WERI-Rb-1 (cell line): ENCODE measurements around the gene SGIP1.

Source experiments
- DNase-seq: peaks from one replicate; pipeline ENCODE4 v3.0.0-alpha.2; 2020
- H3K27ac ChIP-seq: fragments of 250-450 bp; sonication (Bioruptor Pico); 2 replicates; pipeline ENCODE4 v1.5.1; 2020; ENCODE audit warnings: mild to moderate bottlenecking, moderate library complexity
- H3K27me3 ChIP-seq: fragments of 250-450 bp; sonication (Bioruptor Pico); 2 replicates; pipeline ENCODE4 v1.5.1; 2021; ENCODE audit warnings: mild to moderate bottlenecking, low read depth, moderate library complexity; ENCODE audit not compliant: insufficient read depth, severe bottlenecking
- H3K36me3 ChIP-seq: fragments of 250-450 bp; sonication (Bioruptor Pico); 2 replicates; pipeline ENCODE4 v1.5.1; 2020; ENCODE audit warnings: mild to moderate bottlenecking, moderate library complexity
- H3K4me3 ChIP-seq: 2 replicates; pipeline ENCODE4 v1.5.1; 2011; ENCODE audit warnings: low read depth, mild to moderate bottlenecking, control low read depth, low read length
- H3K9me3 ChIP-seq: fragments of 250-450 bp; sonication (Bioruptor Pico); 2 replicates; pipeline ENCODE4 v1.5.1; 2021; ENCODE audit warnings: mild to moderate bottlenecking, moderate library complexity; ENCODE audit not compliant: severe bottlenecking
- CTCF ChIP-seq: IDR thresholded peaks from 2 replicates; pipeline ENCODE4 v1.5.1; 2011; ENCODE audit warnings: low read depth, mild to moderate bottlenecking, control low read depth, inconsistent platforms, low read length

SGIP1 gene

GRCh38 chr1:66758241-66758755 is 224.3 kb downstream of the SGIP1 start:
- Histone ChIP-seq H3K4me3 (no peak overlapping the region), H3K36me3 (no peaks in the 10 kb centered on the region), H3K27ac (no peak overlapping the region), H3K9me3 (no peaks in the 10 kb centered on the region), H3K27me3 (no peaks in the 10 kb centered on the region)
- DNase-seq, result no peak
- TF ChIP-seq CTCF, result no peak

- Histone ChIP-seq H3K27ac (no peak overlapping the region), H3K4me3 (no peak overlapping the region), H3K27me3 (no peaks in the 10 kb centered on the region), H3K9me3 (no peaks in the 10 kb centered on the region), H3K36me3 (no peaks in the 10 kb centered on the region)
- no peak for TF ChIP-seq CTCF
- DNase-seq, result no peak
These were observed 226.6 kb downstream of the SGIP1 start for GRCh38 chr1:66760506-66760905.

GRCh38 chr1:66761221-66761620 is 227.3 kb downstream of the SGIP1 start:
- no peak for DNase-seq
- no peaks in the 10 kb centered on the region for H3K27me3 ChIP-seq
- no peak overlapping the region for H3K27ac ChIP-seq
- H3K4me3 ChIP-seq, result no peak overlapping the region
- no peaks in the 10 kb centered on the region for H3K36me3 ChIP-seq
- TF ChIP-seq CTCF, result no peak
- no peaks in the 10 kb centered on the region for H3K9me3 ChIP-seq

GRCh38 chr1:66764994-66765578 is 231.1 kb downstream of the SGIP1 start:
- no peaks in the 10 kb centered on the region for H3K36me3 ChIP-seq
- peak; percentile 40 for DNase-seq
- H3K9me3 ChIP-seq, result no peaks in the 10 kb centered on the region
- TF ChIP-seq CTCF, result peak; percentile 36
- H3K27ac ChIP-seq, result no peak overlapping the region
- no peak overlapping the region for H3K4me3 ChIP-seq
- no peaks in the 10 kb centered on the region for H3K27me3 ChIP-seq

- TF ChIP-seq CTCF, result no peak
- Histone ChIP-seq H3K27me3 (no peaks in the 10 kb centered on the region), H3K4me3 (no peak overlapping the region), H3K36me3 (no peaks in the 10 kb centered on the region), H3K9me3 (no peaks in the 10 kb centered on the region), H3K27ac (no peak overlapping the region)
- no peak for DNase-seq
These were observed 233.7 kb downstream of the SGIP1 start for GRCh38 chr1:66767626-66768025.

GRCh38 chr1:66768965-66769364 is 235.0 kb downstream of the SGIP1 start:
- Histone ChIP-seq H3K36me3 (no peaks in the 10 kb centered on the region), H3K27me3 (no peaks in the 10 kb centered on the region), H3K9me3 (no peaks in the 10 kb centered on the region), H3K27ac (no peak overlapping the region), H3K4me3 (no peak overlapping the region)
- no peak for DNase-seq
- TF ChIP-seq CTCF, result no peak
